BJ (cell line): ENCODE results near the gene FOXO4. TPM values are rescaled to one million over a fixed set of nuclear protein-coding genes. Genes with fewer than 3 reads are reported as not detected.
"Not testable (repeated sequence)": the region's sequence is repeated elsewhere in the genome, so short reads cannot be mapped to it uniquely, and the experiment has no call there.

Experiments used
- CTCF ChIA-PET: fragments of 350-600 bp; formaldehyde crosslinking; extraction: SDS; loops from one replicate; lab custom pipeline; 2021; ENCODE audit warnings: antibody characterized with exemption, inconsistent platforms; lab: Yijun Ruan, JAX
- POLR2A ChIA-PET: fragments of 300-600 bp; sonication (Branson Sonifier 250); formaldehyde crosslinking; extraction: SDS; loops from one replicate; lab custom pipeline; 2021; ENCODE audit warnings: antibody characterized with exemption; lab: Charles Lee
- DNase-seq: peaks from one replicate; pipeline ENCODE4 v3.0.0-alpha.2; 2011; ENCODE audit warnings: low read depth
- H3K27me3 ChIP-seq: 2 replicates; pipeline ENCODE4 v1.6.0; 2011; ENCODE audit warnings: low read length; ENCODE audit not compliant: control insufficient read depth, insufficient read depth
- H3K36me3 ChIP-seq: 2 replicates; pipeline ENCODE4 v1.5.1; 2011; ENCODE audit warnings: low read length; ENCODE audit not compliant: control insufficient read depth, insufficient read depth
- H3K4me3 ChIP-seq: 2 replicates; pipeline ENCODE4 v1.5.1; 2011; ENCODE audit warnings: low read depth, mild to moderate bottlenecking, control low read depth, low read length
- polyA minus RNA-seq: library from RNA; depleted of rRNA, polyadenylated mRNA; stranded (reverse); fragments of >200 nt; gene quantifications from 2 replicates; pipeline ENCODE4 v1.2.3, GENCODE V29; 2011; rRNA and poly(A)+ RNA removed
- polyA plus RNA-seq: library from polyadenylated mRNA; depleted of rRNA; stranded (reverse); fragments of >200 nt; gene quantifications from 2 replicates; pipeline ENCODE4 v1.2.3, GENCODE V29; 2011; rRNA removed
- TF ChIP-seq, protein P1 (sequence below): IDR thresholded peaks from 2 replicates; pipeline ENCODE4 v1.5.1; 2011; ENCODE audit warnings: low read depth, mild to moderate bottlenecking, control low read depth, inconsistent platforms, low read length, moderate library complexity; ENCODE audit not compliant: insufficient read depth

The FOXO4 gene, protein sequence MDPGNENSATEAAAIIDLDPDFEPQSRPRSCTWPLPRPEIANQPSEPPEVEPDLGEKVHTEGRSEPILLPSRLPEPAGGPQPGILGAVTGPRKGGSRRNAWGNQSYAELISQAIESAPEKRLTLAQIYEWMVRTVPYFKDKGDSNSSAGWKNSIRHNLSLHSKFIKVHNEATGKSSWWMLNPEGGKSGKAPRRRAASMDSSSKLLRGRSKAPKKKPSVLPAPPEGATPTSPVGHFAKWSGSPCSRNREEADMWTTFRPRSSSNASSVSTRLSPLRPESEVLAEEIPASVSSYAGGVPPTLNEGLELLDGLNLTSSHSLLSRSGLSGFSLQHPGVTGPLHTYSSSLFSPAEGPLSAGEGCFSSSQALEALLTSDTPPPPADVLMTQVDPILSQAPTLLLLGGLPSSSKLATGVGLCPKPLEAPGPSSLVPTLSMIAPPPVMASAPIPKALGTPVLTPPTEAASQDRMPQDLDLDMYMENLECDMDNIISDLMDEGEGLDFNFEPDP
- polyA plus RNA-seq (2.1 and 2.4 TPM in 2 replicates), polyA minus RNA-seq (2.1 and 3.3 TPM in 2 replicates)

DNA sequence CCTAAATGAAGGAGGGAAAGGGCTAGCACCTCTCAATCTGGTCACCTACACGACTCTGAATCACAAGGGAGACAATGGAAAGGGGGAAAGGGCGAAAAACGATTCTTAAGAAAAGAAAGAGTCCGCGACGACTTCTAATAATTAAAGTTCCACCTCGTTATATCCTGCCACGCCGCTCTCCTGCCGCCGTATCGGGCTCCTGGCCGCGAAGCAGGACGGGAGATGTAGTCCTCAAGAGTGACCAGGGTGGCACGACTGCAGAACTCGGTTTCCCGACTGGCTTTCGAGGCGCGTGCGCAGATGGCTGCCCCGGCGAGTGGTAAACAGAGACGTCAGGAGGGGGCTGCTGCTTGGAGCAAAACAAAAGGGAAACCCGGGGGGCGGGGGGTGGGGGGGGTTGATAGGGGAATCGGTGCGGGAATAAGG, at the start of gene FOXO4:
Gene FOXO4, plus strand, starts transcription at position 297 of the 426 bp plus-strand sequence. CDS start 678 bp downstream, outside the sequence.
- Histone ChIP-seq H3K36me3 (no peaks in the 10 kb centered on the region), H3K27me3 (no peaks in the 10 kb centered on the region; the same call in 1 of the 2 replicates), H3K4me3 (peak within 1 kb of the TSS; percentile 66)
- TF ChIP-seq, protein P1, sequence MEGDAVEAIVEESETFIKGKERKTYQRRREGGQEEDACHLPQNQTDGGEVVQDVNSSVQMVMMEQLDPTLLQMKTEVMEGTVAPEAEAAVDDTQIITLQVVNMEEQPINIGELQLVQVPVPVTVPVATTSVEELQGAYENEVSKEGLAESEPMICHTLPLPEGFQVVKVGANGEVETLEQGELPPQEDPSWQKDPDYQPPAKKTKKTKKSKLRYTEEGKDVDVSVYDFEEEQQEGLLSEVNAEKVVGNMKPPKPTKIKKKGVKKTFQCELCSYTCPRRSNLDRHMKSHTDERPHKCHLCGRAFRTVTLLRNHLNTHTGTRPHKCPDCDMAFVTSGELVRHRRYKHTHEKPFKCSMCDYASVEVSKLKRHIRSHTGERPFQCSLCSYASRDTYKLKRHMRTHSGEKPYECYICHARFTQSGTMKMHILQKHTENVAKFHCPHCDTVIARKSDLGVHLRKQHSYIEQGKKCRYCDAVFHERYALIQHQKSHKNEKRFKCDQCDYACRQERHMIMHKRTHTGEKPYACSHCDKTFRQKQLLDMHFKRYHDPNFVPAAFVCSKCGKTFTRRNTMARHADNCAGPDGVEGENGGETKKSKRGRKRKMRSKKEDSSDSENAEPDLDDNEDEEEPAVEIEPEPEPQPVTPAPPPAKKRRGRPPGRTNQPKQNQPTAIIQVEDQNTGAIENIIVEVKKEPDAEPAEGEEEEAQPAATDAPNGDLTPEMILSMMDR: no peak
- POLR2A ChIA-PET: no interaction called here
- peak; percentile 30 for DNase-seq
- CTCF ChIA-PET: interaction anchor here (0.7 kb wide), 1 partner anchor 9 kb away, joined by 3 read pairs; no protein-coding TSS in a partner anchor

DNA sequence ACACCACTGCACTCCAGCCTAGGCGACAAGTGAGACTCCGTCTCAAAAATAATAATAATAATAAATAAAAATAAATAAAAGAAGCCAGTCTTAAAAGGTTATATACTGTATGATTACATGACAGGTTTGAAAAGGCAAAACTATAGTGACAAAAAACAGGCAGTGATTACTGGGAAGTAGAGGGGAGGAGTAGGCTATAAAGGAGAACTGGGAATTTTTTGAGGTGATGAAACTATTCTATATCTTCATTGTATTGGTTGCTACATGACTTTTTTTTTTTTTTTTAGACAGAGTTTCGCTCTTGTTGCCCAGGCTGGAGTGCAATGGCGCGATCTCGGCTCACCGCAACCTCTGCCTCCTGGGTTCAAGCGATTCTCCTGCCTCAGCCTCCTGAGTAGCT, 47.8 kb upstream of the FOXO4 start:
- H3K36me3 ChIP-seq, H3K4me3 ChIP-seq, POLR2A ChIA-PET, H3K27me3 ChIP-seq, CTCF ChIA-PET, DNase-seq: not testable (repeated sequence)

DNA sequence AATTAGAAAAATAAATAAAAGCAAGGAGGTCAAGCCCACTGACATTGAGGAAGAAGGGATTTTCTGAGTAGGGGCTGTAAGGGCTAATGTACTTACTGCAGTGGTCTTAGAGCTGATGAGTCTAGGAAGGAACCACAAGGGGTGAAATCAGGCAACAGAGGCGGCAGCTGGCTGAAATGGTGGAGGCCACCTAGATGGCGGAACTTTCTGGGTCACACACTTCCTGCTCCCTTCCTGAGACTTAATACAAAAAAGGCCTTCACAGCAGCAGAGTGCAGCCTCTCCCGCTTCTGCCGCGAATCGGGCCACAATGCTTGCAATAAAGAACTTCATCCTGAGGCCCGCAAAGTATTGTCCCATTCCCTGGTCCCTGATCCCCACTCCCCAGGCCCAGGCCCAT, 42.9 kb upstream of the FOXO4 start:
- no peaks in the 10 kb centered on the region for H3K27me3 ChIP-seq
- no peak for DNase-seq
- ChIA-PET POLR2A (no interaction called here), CTCF (no interaction called here)
- TF ChIP-seq, protein P1: no peak
- no peak overlapping the region for H3K4me3 ChIP-seq
- peaks cover 2% of the 10 kb centered on the region; the same call in 1 of the 2 replicates for H3K36me3 ChIP-seq

DNA sequence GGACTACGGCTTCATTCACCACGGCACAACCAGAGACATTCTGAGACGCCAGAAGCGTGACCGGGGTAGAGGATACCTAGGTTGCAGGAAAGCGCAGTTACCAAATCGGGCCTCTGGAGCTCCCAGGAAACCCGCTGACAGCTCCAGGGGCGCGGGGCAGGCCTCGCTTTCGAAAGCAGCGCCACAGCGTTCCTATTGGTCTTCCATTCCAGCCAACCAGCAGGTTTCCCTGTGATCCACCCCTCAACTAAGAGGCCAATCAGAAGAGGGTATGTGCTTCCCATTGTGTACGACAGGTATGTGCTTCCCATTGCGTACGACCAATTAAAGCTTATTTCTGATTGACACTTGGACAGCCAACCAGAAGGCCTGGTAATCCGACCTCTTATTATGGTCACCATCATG, 42.4 kb upstream of the FOXO4 start:
- CTCF ChIA-PET: no interaction called here

DNA sequence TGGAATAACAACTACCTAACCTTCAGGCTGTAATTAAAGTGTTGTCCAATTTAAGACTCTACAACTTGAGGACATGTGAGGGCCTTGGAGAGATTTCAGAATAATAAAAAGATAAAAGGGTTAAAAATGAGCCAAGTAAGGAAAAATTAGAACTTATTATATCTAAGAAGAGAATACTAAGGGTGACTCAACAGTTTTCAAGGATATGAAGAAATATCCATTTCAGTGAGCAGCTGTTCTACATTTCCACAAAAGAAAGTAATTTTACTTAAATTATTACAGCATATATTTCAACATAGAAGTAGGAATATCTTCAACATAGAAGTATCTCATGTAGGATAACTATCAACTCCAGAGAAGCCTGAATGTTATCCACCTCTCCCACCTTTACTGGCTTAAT, 38.8 kb upstream of the FOXO4 start:
- POLR2A ChIA-PET: no interaction called here
- TF ChIP-seq, protein P1: no peak
- no peaks in the 10 kb centered on the region for H3K27me3 ChIP-seq
- no peak for DNase-seq
- CTCF ChIA-PET: no interaction called here
- H3K4me3 ChIP-seq: no peak overlapping the region
- H3K36me3 ChIP-seq: peaks cover 9% of the 10 kb centered on the region

More for the DNA sequence above, 42.4 kb upstream of the FOXO4 start:
- no peak overlapping the region for H3K4me3 ChIP-seq
- no peaks in the 10 kb centered on the region for H3K27me3 ChIP-seq
- POLR2A ChIA-PET: no interaction called here
- no peak for DNase-seq
- H3K36me3 ChIP-seq: peaks cover 2% of the 10 kb centered on the region; the same call in 1 of the 2 replicates
- TF ChIP-seq, protein P1: no peak
